CD14-positive monocyte (primary cell): ENCODE data around the gene EGLN2. TPM values are rescaled to one million over a fixed set of nuclear protein-coding genes. Genes with fewer than 3 reads are reported as not detected.

ENCODE experiments used
- DNase-seq, 3 donors: peaks; one replicate each; pipeline ENCODE4 v3.0.0-alpha.2; 2011 to 2022
- H2AFZ ChIP-seq: 2 replicates; pipeline ENCODE4 v1.6.0; 2012; ENCODE audit warnings: mild to moderate bottlenecking, low read depth, low read length, inconsistent platforms; ENCODE audit not compliant: insufficient read depth, poor library complexity, severe bottlenecking
- H3K27ac ChIP-seq, 2 donors: 1 replicate in 1 of 2; 2 replicates in 1 of 2; pipeline ENCODE4 v1.5.1; 2012 to 2013; ENCODE audit warnings: low read length in 2 of 2, control low read depth in 1 of 2, inconsistent platforms in 1 of 2, low read depth in 1 of 2, mild to moderate bottlenecking in 1 of 2
- H3K27me3 ChIP-seq, 2 donors: one replicate each; pipeline versions ENCODE4 v1.6.0 to v1.6.1; 2011 to 2013; ENCODE audit warnings: low read length in 2 of 2; ENCODE audit not compliant: control insufficient read depth in 2 of 2, insufficient read depth in 2 of 2
- H3K36me3 ChIP-seq, 2 donors: replicated peaks in 1 of 2; 1 replicate in 1 of 2; 2 replicates in 1 of 2; pipeline versions ENCODE4 v1.5.1 to v1.6.1; 2012 to 2013; ENCODE audit warnings: low read length in 2 of 2, control low read depth in 1 of 2, inconsistent platforms in 1 of 2, mild to moderate bottlenecking in 1 of 2; ENCODE audit not compliant: insufficient read depth in 2 of 2, control insufficient read depth in 1 of 2
- H3K4me1 ChIP-seq, 2 donors: 1 replicate in 1 of 2; 2 replicates in 1 of 2; pipeline versions ENCODE4 v1.5.1 to v1.6.1; 2012 to 2013; ENCODE audit warnings: low read length in 2 of 2, control low read depth in 1 of 2, inconsistent platforms in 1 of 2, mild to moderate bottlenecking in 1 of 2, moderate library complexity in 1 of 2; ENCODE audit not compliant: insufficient read depth in 2 of 2, control insufficient read depth in 1 of 2
- H3K4me2 ChIP-seq: replicated peaks from 2 replicates; pipeline ENCODE3; 2012; ENCODE audit warnings: low read length, moderate library complexity, mild to moderate bottlenecking; ENCODE audit not compliant: poor library complexity, severe bottlenecking; ENCODE audit errors: extremely low read depth
- H3K4me3 ChIP-seq, 3 experiments: fragments of 200-600 bp in 1 of 3; sonication (generic) in 1 of 3; replicated peaks in 1 of 3; 1 replicate in 2 of 3; 2 replicates in 1 of 3; pipeline ENCODE4 v1.5.1; 2011 to 2013; ENCODE audit warnings: low read length in 3 of 3, mild to moderate bottlenecking in 3 of 3, control low read depth in 2 of 3, low read depth in 2 of 3, inconsistent platforms in 1 of 3, moderate library complexity in 1 of 3
- H3K79me2 ChIP-seq: 2 replicates; pipeline ENCODE4 v1.6.0; 2012; ENCODE audit warnings: mild to moderate bottlenecking, control low read depth, inconsistent platforms, low read length, moderate library complexity; ENCODE audit not compliant: insufficient read depth
- H3K9ac ChIP-seq: 2 replicates; pipeline ENCODE4 v1.6.0; 2017; ENCODE audit warnings: low read length, mild to moderate bottlenecking; ENCODE audit not compliant: insufficient read depth, poor library complexity, severe bottlenecking
- H3K9me3 ChIP-seq, 2 donors: replicated peaks in 1 of 2; 1 replicate in 1 of 2; 2 replicates in 1 of 2; pipeline versions ENCODE4 v1.5.1 to v1.6.1; 2012 to 2013; ENCODE audit warnings: low read length in 2 of 2, control low read depth in 1 of 2; ENCODE audit not compliant: control insufficient read depth in 1 of 2, insufficient read depth in 1 of 2
- H4K20me1 ChIP-seq: 2 replicates; pipeline ENCODE4 v1.6.0; 2012; ENCODE audit warnings: mild to moderate bottlenecking, low read length, control low read depth, moderate library complexity; ENCODE audit not compliant: insufficient read depth
- H3K27ac Mint-ChIP-seq, 7 donors: one replicate each; pipeline ENCODE4 v1.8.0; 2020; ENCODE audit warnings: mild to moderate bottlenecking in 7 of 7, mixed read lengths in 7 of 7, moderate library complexity in 6 of 7, inconsistent platforms in 2 of 7
- H3K27me3 Mint-ChIP-seq, 3 donors: one replicate each; pipeline ENCODE4 v1.8.0; 2021 to 2022; ENCODE audit warnings: low read depth in 3 of 3, mild to moderate bottlenecking in 3 of 3, mixed read lengths in 3 of 3, moderate library complexity in 3 of 3, inconsistent platforms in 1 of 3
- H3K36me3 Mint-ChIP-seq, 2 donors: one replicate each; pipeline ENCODE4 v1.8.0; 2020; ENCODE audit warnings: mixed read lengths in 2 of 2, inconsistent platforms in 1 of 2, mild to moderate bottlenecking in 1 of 2
- H3K4me1 Mint-ChIP-seq: one replicate; pipeline ENCODE4 v1.8.0; 2020; ENCODE audit warnings: mild to moderate bottlenecking, mixed read lengths
- H3K4me3 Mint-ChIP-seq, 2 donors: one replicate each; pipeline ENCODE4 v1.8.0; 2020; ENCODE audit warnings: mild to moderate bottlenecking in 2 of 2, mixed read lengths in 2 of 2, moderate library complexity in 1 of 2
- H3K9me3 Mint-ChIP-seq, 7 donors: one replicate each; pipeline ENCODE4 v1.8.0; 2020 to 2022; ENCODE audit warnings: mixed read lengths in 7 of 7, mild to moderate bottlenecking in 6 of 7, moderate library complexity in 6 of 7, inconsistent platforms in 2 of 7
- CTCF ChIP-seq: fragments of 200-600 bp; IDR thresholded peaks from one replicate; pipeline ENCODE4 v1.8.0; 2022; ENCODE audit warnings: antibody characterized with exemption, mild to moderate bottlenecking
- WGBS: methylation state at CpG from one replicate; pipeline ENCODE4 v1.1.5; 2013; ENCODE audit warnings: missing lambda C conversion rate; ENCODE audit not compliant: insufficient coverage; 5-methylcytosine and 5-hydroxymethylcytosine counted together
- intact Hi-C, 2 donors: fragments of 100-400 bp; cut with micrococcal nuclease; formaldehyde crosslinking; loops; one replicate each; pipeline versions ENCODE4 v1.15.0 to v1.15.1; 2023
- polyA plus RNA-seq, 3 donors: library from polyadenylated mRNA; depleted of rRNA in 1 of 3; unstranded in 2 of 3; stranded (reverse) in 1 of 3; fragments of 300-500 nt in 2 of 3; fragments of >200 nt in 1 of 3; fragmentation: Illumina TruSeq in 2 of 3; gene quantifications; 1 replicate in 2 of 3; 2 replicates in 1 of 3; pipeline ENCODE4 v1.2.3, GENCODE V29; 2012 to 2021

EGLN2 gene
- polyA plus RNA-seq, 3 donors: 60.6 to 76.8 (median 64.5) TPM

- H3K27ac Mint-ChIP-seq: peak overlapping the region; percentile 49 to 92 (median 81)
- Histone ChIP-seq H3K4me2 (peak overlapping the region; percentile 94), H3K27me3 (no peaks in the 10 kb centered on the region), H3K9me3 (no peaks in the 10 kb centered on the region), H3K36me3 (peaks cover 51 to 69% of the 10 kb centered on the region in 2 donors), H4K20me1 (peaks cover 96% of the 10 kb centered on the region), H3K79me2 (peaks cover 89% of the 10 kb centered on the region), H3K27ac (peak overlapping the region; percentile 61 to 67), H2AFZ (no peak overlapping the region), H3K4me3 (peak overlapping the region in 1 of 3 experiments; percentile 66), H3K9ac (peak overlapping the region; percentile 16), H3K4me1 (peaks cover 60 to 66% of the 10 kb centered on the region in 2 donors)
- peak overlapping the region in 1 of 2 donors; percentile 39 for H3K4me3 Mint-ChIP-seq
- peaks cover 79% of the 10 kb centered on the region for H3K4me1 Mint-ChIP-seq
- WGBS: 87% methylated on average over 5 of the region's 6 CpGs
- TF ChIP-seq CTCF: no peak
- DNase-seq: peak in 1 of 3 donors; percentile 31
- intact Hi-C loops: loop anchor here in 1 of 2 donors (10.0 kb wide), 1 partner anchor 49 kb away; the partner anchor contains the start of genes ACTMAP and SNRPA
- H3K27me3 Mint-ChIP-seq: peaks cover 0 to 3% (median 2%) of the 10 kb centered on the region in 3 donors
- peaks cover 50 to 71% of the 10 kb centered on the region in 2 donors for H3K36me3 Mint-ChIP-seq
- no peaks in the 10 kb centered on the region for H3K9me3 Mint-ChIP-seq
These were observed 5.1 kb downstream of the EGLN2 start for GRCh38 chr19:40803857-40804782.

GRCh38 chr19:40804783-40805242, 5.8 kb downstream of the EGLN2 start:
- intact Hi-C loops: loop anchor here in 1 of 2 donors (10.0 kb wide), 1 partner anchor 50 kb away; the partner anchor contains the start of genes ACTMAP and SNRPA
- 97% methylated on average over 7 of the region's 7 CpGs for WGBS
- H3K27ac ChIP-seq: peak overlapping the region in 1 of 2 donors; percentile 67
- peaks cover 64 to 73% of the 10 kb centered on the region in 2 donors for H3K4me1 ChIP-seq
- Mint-ChIP-seq H3K9me3 (no peaks in the 10 kb centered on the region), H3K4me1 (peaks cover 84% of the 10 kb centered on the region), H3K27me3 (peaks cover 0 to 3% (median 2%) of the 10 kb centered on the region in 3 donors), H3K36me3 (peaks cover 53 to 78% of the 10 kb centered on the region in 2 donors), H3K27ac (peak overlapping the region in 6 of 7 donors; percentile 19 to 81 (median 76)), H3K4me3 (peak overlapping the region in 1 of 2 donors; percentile 5)
- TF ChIP-seq CTCF: no peak
- H3K9ac ChIP-seq: no peak overlapping the region
- H3K27me3 ChIP-seq: no peaks in the 10 kb centered on the region
- H4K20me1 ChIP-seq: peaks cover 98% of the 10 kb centered on the region
- H3K36me3 ChIP-seq: peaks cover 53 to 75% of the 10 kb centered on the region in 2 donors
- H2AFZ ChIP-seq: no peak overlapping the region
- H3K79me2 ChIP-seq: peaks cover 85% of the 10 kb centered on the region
- DNase-seq: no peak
- H3K4me2 ChIP-seq: no peak overlapping the region
- no peaks in the 10 kb centered on the region for H3K9me3 ChIP-seq
- H3K4me3 ChIP-seq: no peak overlapping the region
